Measurements from ENCODE around the gene ASB3. TPM values are rescaled to one million over a fixed set of nuclear protein-coding genes. Genes with fewer than 3 reads are reported as not detected.
A peak's percentile ranks its signal among the peaks of the same experiment; 100 is the strongest.

The ASB3 gene
- polyA plus RNA-seq, 2 of the 4 experiments (the other 2 are of a cell fraction) = 13.5 to 35.9 TPM

DNA sequence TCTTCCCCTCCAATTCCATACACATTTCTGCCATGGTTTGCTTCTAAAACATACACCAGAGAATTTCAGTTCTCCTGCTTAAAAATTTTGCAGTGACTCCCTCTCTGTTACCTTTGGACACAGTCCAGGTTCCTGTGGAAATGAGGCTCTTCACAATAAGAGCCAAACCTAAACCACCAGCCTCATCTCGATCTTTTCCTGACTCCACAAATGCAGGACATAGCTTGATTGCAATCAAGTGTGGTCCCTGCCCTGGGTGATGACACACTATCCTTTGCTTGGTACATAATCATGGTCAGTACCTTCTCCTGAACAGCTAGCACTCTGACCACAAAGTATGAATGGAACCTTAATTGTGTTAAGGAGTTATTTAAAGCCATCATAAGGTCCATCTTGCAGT is 154.0 kb downstream of the ASB3 start:
- no peak for DNase-seq (ENCODE audit: low read depth in 1 of 2, low spot score in 1 of 2)
- TF ChIP-seq HEYL (CRISPR knock-in tag; IDR thresholded peaks at IDR 0.05) (no peak), POLR2AphosphoS2 (conservative IDR thresholded peaks at IDR 0.05; ENCODE audit: low read length) (no peak), FOXS1 (CRISPR knock-in tag; IDR thresholded peaks at IDR 0.05) (no peak)
- ChIA-PET CTCF (no interaction called here), POLR2A (no interaction called here)
- Histone ChIP-seq H3K4me2 (no peak overlapping the region), H3K4me1 (no peaks in the 10 kb centered on the region), H3K9me3 (no peaks in the 10 kb centered on the region), H3K27ac (no peak overlapping the region), H3K4me3 (no peak overlapping the region)
- peak in 1 of 2 experiments; percentile 19; a peak in 1 of 6 replicates for ATAC-seq
- 6% methylated on average over 1 of the region's 1 CpG for WGBS (ENCODE audit: missing lambda C conversion rate)
- no peak for FAIRE-seq

DNA sequence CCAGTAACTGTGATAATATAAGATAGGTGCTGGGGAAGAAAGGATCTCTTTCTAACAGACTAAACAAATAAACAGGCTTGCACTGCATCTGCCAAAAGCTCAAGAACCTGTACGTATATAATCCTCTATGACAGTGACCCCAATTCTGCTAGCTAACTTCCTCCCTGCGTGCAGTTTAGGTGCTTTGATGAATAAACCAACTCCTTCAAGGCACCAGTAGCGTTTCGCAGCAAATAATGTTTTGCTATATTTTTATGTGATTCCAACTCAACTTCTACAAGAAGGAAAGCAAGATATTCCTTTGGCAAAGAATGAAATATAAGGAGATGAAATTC is 154.7 kb downstream of the ASB3 start:
- no peak overlapping the region for H3K27ac ChIP-seq
- DNase-seq (ENCODE audit: low read depth in 1 of 2, low spot score in 1 of 2) = no peak
- ChIA-PET POLR2A (no interaction called here), CTCF (interaction anchor here (1.0 kb wide), 1 partner anchor 33 kb away, joined by 3 read pairs; no protein-coding TSS in a partner anchor)
- TF ChIP-seq, protein P1, sequence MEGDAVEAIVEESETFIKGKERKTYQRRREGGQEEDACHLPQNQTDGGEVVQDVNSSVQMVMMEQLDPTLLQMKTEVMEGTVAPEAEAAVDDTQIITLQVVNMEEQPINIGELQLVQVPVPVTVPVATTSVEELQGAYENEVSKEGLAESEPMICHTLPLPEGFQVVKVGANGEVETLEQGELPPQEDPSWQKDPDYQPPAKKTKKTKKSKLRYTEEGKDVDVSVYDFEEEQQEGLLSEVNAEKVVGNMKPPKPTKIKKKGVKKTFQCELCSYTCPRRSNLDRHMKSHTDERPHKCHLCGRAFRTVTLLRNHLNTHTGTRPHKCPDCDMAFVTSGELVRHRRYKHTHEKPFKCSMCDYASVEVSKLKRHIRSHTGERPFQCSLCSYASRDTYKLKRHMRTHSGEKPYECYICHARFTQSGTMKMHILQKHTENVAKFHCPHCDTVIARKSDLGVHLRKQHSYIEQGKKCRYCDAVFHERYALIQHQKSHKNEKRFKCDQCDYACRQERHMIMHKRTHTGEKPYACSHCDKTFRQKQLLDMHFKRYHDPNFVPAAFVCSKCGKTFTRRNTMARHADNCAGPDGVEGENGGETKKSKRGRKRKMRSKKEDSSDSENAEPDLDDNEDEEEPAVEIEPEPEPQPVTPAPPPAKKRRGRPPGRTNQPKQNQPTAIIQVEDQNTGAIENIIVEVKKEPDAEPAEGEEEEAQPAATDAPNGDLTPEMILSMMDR (IDR thresholded peaks at IDR 0.05) = no peak
- TF ChIP-seq HEYL (CRISPR knock-in tag; IDR thresholded peaks at IDR 0.05) (no peak), SREBF2 (IDR thresholded peaks at IDR 0.05) (no peak), RNF2 (IDR thresholded peaks at IDR 0.05; ENCODE audit: borderline replicate concordance, low read depth) (no peak), FOSL2 (IDR thresholded peaks at IDR 0.05) (no peak), FOSL2 (CRISPR knock-in tag; IDR thresholded peaks at IDR 0.05) (no peak), MYC (IDR thresholded peaks at IDR 0.05; ENCODE audit: borderline replicate concordance, low read length) (no peak), NR3C1 (IDR thresholded peaks at IDR 0.05) (no peak), FOXS1 (CRISPR knock-in tag; IDR thresholded peaks at IDR 0.05) (no peak)
- no peaks in the 10 kb centered on the region for H3K9me3 ChIP-seq
- no peak overlapping the region for H3K4me3 ChIP-seq
- no peak for FAIRE-seq
- ATAC-seq = no peak
- no peak overlapping the region for H3K4me2 ChIP-seq
- WGBS (ENCODE audit: missing lambda C conversion rate) = 71% methylated on average over 4 of the region's 4 CpGs
- no peaks in the 10 kb centered on the region for H3K4me1 ChIP-seq

DNA sequence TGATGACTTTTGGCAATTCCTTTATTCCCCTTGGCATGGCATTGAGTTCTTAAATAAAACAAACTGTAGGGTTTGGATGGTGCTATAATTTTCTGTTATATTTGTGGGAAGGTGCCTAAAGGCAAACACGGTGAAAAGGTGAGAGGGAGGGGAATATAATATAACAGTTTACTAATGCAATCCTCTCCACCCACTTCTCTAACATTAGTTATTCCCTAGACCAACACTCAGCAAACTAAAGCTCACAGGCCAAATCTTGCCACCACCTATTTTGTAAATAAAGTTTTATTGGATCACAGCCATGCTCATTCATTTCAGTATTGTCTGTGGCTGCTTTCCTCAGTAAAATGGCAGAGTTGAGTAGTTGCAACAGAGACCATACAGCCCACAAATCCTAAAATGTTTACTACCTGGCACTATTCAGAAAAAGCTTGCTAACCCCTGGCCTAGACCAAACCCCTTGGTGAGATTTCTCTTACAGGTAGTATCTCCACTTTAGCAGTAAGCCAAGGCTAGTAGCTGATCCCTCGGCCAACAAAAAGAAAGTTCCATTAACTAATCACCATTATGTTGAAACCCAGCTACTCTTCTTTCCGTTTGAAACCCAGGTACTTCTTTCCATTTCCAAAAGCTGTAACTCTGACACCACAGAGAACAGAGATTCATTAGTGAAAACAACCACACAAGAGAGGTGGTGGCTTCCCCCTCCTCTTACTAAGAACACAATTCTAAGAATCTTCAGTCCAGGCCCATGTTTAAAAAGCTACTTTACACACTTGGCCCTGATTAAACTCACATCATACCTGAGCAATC is 155.2 kb downstream of the ASB3 start:
- Histone ChIP-seq H3K9me3 (no peaks in the 10 kb centered on the region), H3K27ac (no peak overlapping the region), H3K4me3 (no peak overlapping the region), H3K4me1 (no peaks in the 10 kb centered on the region), H3K4me2 (no peak overlapping the region)
- DNase-seq (ENCODE audit: low read depth in 1 of 2, low spot score in 1 of 2) = no peak
- CTCF ChIA-PET = interaction anchor here (1.0 kb wide), 1 partner anchor 34 kb away, joined by 3 read pairs; no protein-coding TSS in a partner anchor
- ATAC-seq = no peak
- POLR2A ChIA-PET = no interaction called here
- TF ChIP-seq SMC3 (IDR thresholded peaks at IDR 0.05) (no peak), ZSCAN20 (CRISPR knock-in tag; IDR thresholded peaks at IDR 0.05) (no peak), HEYL (CRISPR knock-in tag; IDR thresholded peaks at IDR 0.05) (no peak), CHD4 (IDR thresholded peaks at IDR 0.05; ENCODE audit: borderline replicate concordance) (no peak), HOXB5 (CRISPR knock-in tag; IDR thresholded peaks at IDR 0.05) (no peak), CBX8 (IDR thresholded peaks at IDR 0.05) (no peak), HOXB13 (CRISPR knock-in tag; IDR thresholded peaks at IDR 0.05; ENCODE audit: low read depth) (no peak), NFE2L2 (conservative IDR thresholded peaks at IDR 0.05; ENCODE audit: low read length) (no peak), NR3C1 (IDR thresholded peaks at IDR 0.05) (no peak), ZC3H11A (IDR thresholded peaks at IDR 0.05) (no peak), SREBF2 (IDR thresholded peaks at IDR 0.05) (no peak), RFX5 (IDR thresholded peaks at IDR 0.05) (no peak), ZFP36 (IDR thresholded peaks at IDR 0.05; ENCODE audit: borderline replicate concordance, partially characterized antibody) (no peak), MAFK (IDR thresholded peaks at IDR 0.05; ENCODE audit: partially characterized antibody) (no peak)
- TF ChIP-seq, protein P1 (IDR thresholded peaks at IDR 0.05) = no peak
- FAIRE-seq = no peak
- WGBS (ENCODE audit: missing lambda C conversion rate) = 61% methylated on average over 3 of the region's 3 CpGs
